Heart left ventricle (tissue), 16 donors: ENCODE measurements around the gene MATR3. TPM values are rescaled to one million over a fixed set of nuclear protein-coding genes. Genes with fewer than 3 reads are reported as not detected.
A peak's percentile ranks its signal among the peaks of the same experiment; 100 is the strongest.

ENCODE experiments used
- ATAC-seq, 4 donors: fragments of 200-7000 bp; cut with Tn5 transposase; one replicate each; pipeline ENCODE4 v1.9.1; 2020 to 2022; ENCODE audit warnings: moderate library complexity in 4 of 4, mild to moderate bottlenecking in 3 of 4, moderate number of reproducible peaks in 1 of 4
- DNase-seq, 5 donors: peaks; one replicate each; pipeline ENCODE4 v3.0.0-alpha.2; 2020
- H3K27ac ChIP-seq, 12 donors: fragments of 200-600 bp; sonication (generic) in 4 of 12; one replicate each; pipeline versions ENCODE4 v1.5.0 to v1.8.0; 2016 to 2022; ENCODE audit warnings: mild to moderate bottlenecking in 2 of 12
- H3K27me3 ChIP-seq, 9 donors: fragments of 200-600 bp; sonication (generic) in 2 of 9; one replicate each; pipeline versions ENCODE4 v1.5.1 to v1.8.0; 2016 to 2022; ENCODE audit warnings: mild to moderate bottlenecking in 3 of 9
- H3K36me3 ChIP-seq, 9 donors: fragments of 200-600 bp; sonication (generic) in 2 of 9; one replicate each; pipeline versions ENCODE4 v1.5.0 to v1.8.0; 2018 to 2022; ENCODE audit warnings: mild to moderate bottlenecking in 2 of 9
- H3K4me1 ChIP-seq, 12 donors: fragments of 200-600 bp; sonication (generic) in 4 of 12; one replicate each; pipeline versions ENCODE4 v1.5.0 to v1.8.0; 2016 to 2022; ENCODE audit warnings: mild to moderate bottlenecking in 3 of 12
- H3K4me3 ChIP-seq, 12 donors: fragments of 200-600 bp; sonication (generic) in 4 of 12; one replicate each; pipeline versions ENCODE4 v1.5.0 to v1.8.0; 2017 to 2022; ENCODE audit warnings: mild to moderate bottlenecking in 9 of 12, moderate library complexity in 4 of 12
- H3K9me3 ChIP-seq, 12 donors: fragments of 200-600 bp; sonication (generic) in 4 of 12; one replicate each; pipeline versions ENCODE4 v1.5.0 to v1.8.0; 2016 to 2022; ENCODE audit warnings: mild to moderate bottlenecking in 1 of 12
- CTCF ChIP-seq, 12 donors: fragments of 200-600 bp; sonication (generic) in 4 of 12; IDR thresholded peaks; one replicate each; pipeline versions ENCODE4 v1.5.0 to v1.8.0; 2018 to 2022; ENCODE audit warnings: antibody characterized with exemption in 12 of 12, mild to moderate bottlenecking in 5 of 12
- POLR2A ChIP-seq, 2 donors: fragments of 450-650 bp; IDR thresholded peaks; one replicate each; pipeline ENCODE4 v1.6.1; 2017; ENCODE audit warnings: antibody characterized with exemption in 2 of 2, mild to moderate bottlenecking in 2 of 2, moderate library complexity in 2 of 2
- WGBS, 4 donors: extraction: QIAGEN DNeasy Blood & Tissue Kit in 2 of 4; methylation state at CpG; one replicate each; pipeline versions ENCODE4 v1.1.5 to v1.1.7; 2013 to 2018; 5-methylcytosine and 5-hydroxymethylcytosine counted together
- intact Hi-C, 10 donors: fragments of 100-400 bp; cut with DNase I; formaldehyde crosslinking; loops; one replicate each; pipeline versions ENCODE4 v1.11.1 to v1.14.2; 2022
- polyA plus RNA-seq, 2 donors: library from polyadenylated mRNA; stranded (reverse); fragments of 200-250 nt; gene quantifications; one replicate each; pipeline ENCODE4 v1.2.3, GENCODE V29; 2013
- total RNA-seq, 9 donors: library from RNA; depleted of rRNA in 2 of 9; stranded (reverse); fragments of >200 nt in 2 of 9; fragmentation: NEBNext Ultra II Directional in 3 of 9; extraction: Animal tissue kit (Norgen Biotek cat#: 25700) in 3 of 9; gene quantifications; one replicate each; pipeline versions ENCODE4 v1.1.0 to v1.2.4, GENCODE V29; 2016 to 2023
- donor health status: ischemic (EF 13 %, LVEDD 7.1; RV severe dilation, severe dysfunction).
- donor health status: healthy with polysubstance abuse.
- donor health status: DM: no; HTN: yes; CAD: no.
- donor health status: DM: no; HTN: no; CAD: no.
- donor health status: ischemic (EF 25% LVEDD 6.9; RV normal size, moderate dysfunction).
- donor health status: ischemic (EF 25% LVEDD 5.7; RV mildly dilated, moderate dysfunction).
- donor health status: healthy.
- donor health status: DM: yes; HTN: yes; CAD: no.
- donor health status: ischemic (EF 35%, LVEDD 5.7; RV mildly dilated, moderate dysfunction).
- donor health status: nonischemic (EF 11% LVEDD 7.7; RV severe dilation, severe dysfunction).
- donor health status: DM: yes; HTN: yes; CAD: no.
- donor health status: PGD.
- donor health status: ischemic (EF 29% LVEDD 5.4; RV normal size, mild dysfunction).
- donor health status: nonischemic (EF 23%, LVEDD 6.1; RV moderate dilation, normal function).

The MATR3 gene
- total and polyA plus RNA-seq, 11 donors, result 97.2 to 208 (median 138) TPM

- Histone ChIP-seq H3K27me3 (no peaks in the 10 kb centered on the region), H3K4me1 (peaks cover 0 to 3% (median 1%) of the 10 kb centered on the region in 12 donors), H3K4me3 (no peak overlapping the region), H3K36me3 (peaks cover 0 to 39% (median 26%) of the 10 kb centered on the region in 9 donors), H3K9me3 (no peaks in the 10 kb centered on the region), H3K27ac (no peak overlapping the region)
- ATAC-seq, result peak in 2 of 4 donors; percentile 23 to 34
- TF ChIP-seq CTCF (IDR thresholded peaks at IDR 0.05) (no peak), POLR2A (IDR thresholded peaks at IDR 0.05) (no peak)
- WGBS, 4 donors, result 70 to 73% (median 72%) methylated on average over 6 of the region's 6 CpGs
- intact Hi-C loops, result loop anchor here in 2 of 10 donors (5.0 kb wide), 1 partner anchor 39 kb away; no protein-coding TSS in a partner anchor
- no peak for DNase-seq
Measured at GRCh38 chr5:139335811-139336210, 42.3 kb downstream of the MATR3 start.

- DNase-seq, result no peak
- H3K4me3 ChIP-seq, result no peak overlapping the region
- no peak for ATAC-seq
- TF ChIP-seq CTCF (IDR thresholded peaks at IDR 0.05) (no peak), POLR2A (IDR thresholded peaks at IDR 0.05) (no peak)
- H3K36me3 ChIP-seq, result peaks cover 0 to 4% (median 0%) of the 10 kb centered on the region in 9 donors
- 66 to 90% (median 89%) methylated on average over 2 of the region's 2 CpGs for WGBS, 4 donors
- H3K27me3 ChIP-seq, result no peaks in the 10 kb centered on the region
- H3K9me3 ChIP-seq, result no peaks in the 10 kb centered on the region
- intact Hi-C loops, result loop anchor here in 8 of 10 donors (2.0 to 10.0 kb wide), 7 partner anchors 33 to 62 kb away; partner anchors contain the start of genes MATR3 (in 4 of the 8) and SPATA24 (in 1 of the 8)
- H3K4me1 ChIP-seq, result peaks cover 0 to 36% (median 26%) of the 10 kb centered on the region in 12 donors
- no peak overlapping the region for H3K27ac ChIP-seq
Measured at GRCh38 chr5:139340051-139340450, 46.5 kb downstream of the MATR3 start.

GRCh38 chr5:139341187-139341688 lies 47.7 kb downstream of the MATR3 start:
- ATAC-seq, result no peak
- peaks cover 0 to 9% (median 0%) of the 10 kb centered on the region in 9 donors for H3K36me3 ChIP-seq

More at GRCh38 chr5:139341187-139341688, 47.7 kb downstream of the MATR3 start:
- Histone ChIP-seq H3K27ac (peak overlapping the region in 9 of 12 donors; percentile 91 to 99 (median 97)), H3K4me3 (peak overlapping the region in 11 of 12 donors; percentile 54 to 98 (median 75)), H3K9me3 (no peaks in the 10 kb centered on the region), H3K27me3 (no peaks in the 10 kb centered on the region), H3K4me1 (peaks cover 0 to 39% (median 26%) of the 10 kb centered on the region in 12 donors)
- WGBS, 4 donors, result 5 to 6% (median 6%) methylated on average over 17 of the region's 17 CpGs
- TF ChIP-seq POLR2A (IDR thresholded peaks at IDR 0.05), result no peak
- TF ChIP-seq CTCF (IDR thresholded peaks at IDR 0.05), result no peak
- no peak for DNase-seq
- intact Hi-C loops, result loop anchor here in 8 of 10 donors (2.0 to 10.0 kb wide), 7 partner anchors 34 to 61 kb away; partner anchors contain the start of genes MATR3 (in 4 of the 8) and SPATA24 (in 1 of the 8)
